ACC112 (cell line): ENCODE measurements around the gene GATAD2B.
A peak's percentile ranks its signal among the peaks of the same experiment; 100 is the strongest.

Source experiments
- H2AFZ ChIP-seq: fragments of 200-600 bp; sonication (generic); one replicate; pipeline ENCODE4 v1.6.0; 2017; ENCODE audit warnings: antibody characterized with exemption, low read length; ENCODE audit not compliant: unreplicated experiment
- H3K27ac ChIP-seq: fragments of 200-600 bp; sonication (generic); 2 replicates; pipeline ENCODE4 v1.5.1; 2014; ENCODE audit warnings: low read depth, mild to moderate bottlenecking, antibody characterized with exemption, low read length, moderate library complexity
- H3K27me3 ChIP-seq: fragments of 200-600 bp; sonication (generic); 2 replicates; pipeline ENCODE4 v1.6.1; 2014; ENCODE audit warnings: mild to moderate bottlenecking, antibody characterized with exemption, low read length, moderate library complexity, mixed read lengths; ENCODE audit not compliant: insufficient read depth
- H3K36me3 ChIP-seq: fragments of 200-600 bp; sonication (generic); 2 replicates; pipeline ENCODE4 v1.6.1; 2016; ENCODE audit warnings: mild to moderate bottlenecking, antibody characterized with exemption, low read length, moderate library complexity, mixed read lengths; ENCODE audit not compliant: insufficient read depth
- H3K4me1 ChIP-seq: fragments of 200-600 bp; sonication (generic); one replicate; pipeline ENCODE4 v1.6.1; 2016; ENCODE audit warnings: low read length, mixed read lengths; ENCODE audit not compliant: insufficient read depth, unreplicated experiment, control insufficient read depth
- H3K4me3 ChIP-seq: fragments of 200-600 bp; sonication (generic); 2 replicates; pipeline ENCODE4 v1.5.1; 2014; ENCODE audit warnings: mild to moderate bottlenecking, low read depth, low read length
- H3K79me2 ChIP-seq: fragments of 200-600 bp; sonication (generic); one replicate; pipeline ENCODE4 v1.6.0; 2016; ENCODE audit warnings: low read length; ENCODE audit not compliant: control insufficient read depth, unreplicated experiment, insufficient read depth

The GATAD2B gene

GRCh38 chr1:153961421-153961820, 38.6 kb upstream of the GATAD2B start:
- no peaks in the 10 kb centered on the region for H3K27me3 ChIP-seq
- no peaks in the 10 kb centered on the region for H3K36me3 ChIP-seq
- peak overlapping the region; percentile 89 for H3K4me3 ChIP-seq
- peaks cover 46% of the 10 kb centered on the region for H3K79me2 ChIP-seq
- H2AFZ ChIP-seq: no peak overlapping the region
- no peak overlapping the region for H3K27ac ChIP-seq
- H3K4me1 ChIP-seq: peaks cover 28% of the 10 kb centered on the region

GRCh38 chr1:153960206-153960605, 37.4 kb upstream of the GATAD2B start:
- Histone ChIP-seq H3K27ac (no peak overlapping the region), H3K4me1 (peaks cover 27% of the 10 kb centered on the region), H3K4me3 (no peak overlapping the region), H2AFZ (no peak overlapping the region), H3K27me3 (no peaks in the 10 kb centered on the region), H3K36me3 (no peaks in the 10 kb centered on the region), H3K79me2 (peaks cover 47% of the 10 kb centered on the region)

GRCh38 chr1:153959454-153959853, 36.7 kb upstream of the GATAD2B start:
- Histone ChIP-seq H3K4me1 (peaks cover 27% of the 10 kb centered on the region), H2AFZ (no peak overlapping the region), H3K79me2 (peaks cover 54% of the 10 kb centered on the region), H3K4me3 (no peak overlapping the region), H3K36me3 (no peaks in the 10 kb centered on the region), H3K27ac (no peak overlapping the region), H3K27me3 (no peaks in the 10 kb centered on the region)

- no peaks in the 10 kb centered on the region for H3K27me3 ChIP-seq
- H3K4me1 ChIP-seq: peaks cover 27% of the 10 kb centered on the region
- no peak overlapping the region for H3K27ac ChIP-seq
- no peak overlapping the region for H2AFZ ChIP-seq
- no peaks in the 10 kb centered on the region for H3K36me3 ChIP-seq
- H3K79me2 ChIP-seq: peaks cover 59% of the 10 kb centered on the region
- H3K4me3 ChIP-seq: peak overlapping the region; percentile 89; the same call in 1 of the 2 replicates
Measured at GRCh38 chr1:153958961-153959260, 36.1 kb upstream of the GATAD2B start.

GRCh38 chr1:153958111-153958960, 35.6 kb upstream of the GATAD2B start, which contains the start of gene CRTC2:
TSS of gene CRTC2 (minus strand) at chr1:153958612. CDS start at chr1:153958497, 115 bp downstream.
- Histone ChIP-seq H3K36me3 (no peaks in the 10 kb centered on the region), H3K27ac (peak within 1 kb of the TSS; percentile 69), H3K79me2 (peaks cover 64% of the 10 kb centered on the region), H3K27me3 (no peaks in the 10 kb centered on the region), H3K4me1 (peaks cover 27% of the 10 kb centered on the region), H2AFZ (peak within 1 kb of the TSS; percentile 30), H3K4me3 (peak within 1 kb of the TSS; percentile 89)

GRCh38 chr1:153957744-153958110, 35.0 kb upstream of the GATAD2B start:
- no peaks in the 10 kb centered on the region for H3K36me3 ChIP-seq
- peak overlapping the region; percentile 89 for H3K4me3 ChIP-seq
- H3K27me3 ChIP-seq: no peaks in the 10 kb centered on the region
- H2AFZ ChIP-seq: peak overlapping the region; percentile 30
- peak overlapping the region; percentile 69; the same call in 1 of the 2 replicates for H3K27ac ChIP-seq
- H3K4me1 ChIP-seq: peaks cover 27% of the 10 kb centered on the region
- H3K79me2 ChIP-seq: peaks cover 60% of the 10 kb centered on the region

- H3K4me3 ChIP-seq: peak overlapping the region; percentile 89
- no peak overlapping the region for H2AFZ ChIP-seq
- peaks cover 54% of the 10 kb centered on the region for H3K79me2 ChIP-seq
- peaks cover 24% of the 10 kb centered on the region for H3K4me1 ChIP-seq
- H3K27me3 ChIP-seq: no peaks in the 10 kb centered on the region
- 0 out of 2 replicates have a peak, but pooled peaks cover 5% of the 10 kb centered on the region for H3K36me3 ChIP-seq
- 0 out of 2 replicates have a peak overlapping the region, but pooled peaks have one; percentile 69 for H3K27ac ChIP-seq
Measured at GRCh38 chr1:153956997-153957715, 34.4 kb upstream of the GATAD2B start.

- H3K79me2 ChIP-seq: peaks cover 44% of the 10 kb centered on the region
- H3K36me3 ChIP-seq: peaks cover 21% of the 10 kb centered on the region
- no peak overlapping the region for H3K27ac ChIP-seq
- H3K27me3 ChIP-seq: no peaks in the 10 kb centered on the region
- no peak overlapping the region for H3K4me3 ChIP-seq
- peaks cover 13% of the 10 kb centered on the region for H3K4me1 ChIP-seq
- no peak overlapping the region for H2AFZ ChIP-seq
Measured at GRCh38 chr1:153954826-153955225, 32.1 kb upstream of the GATAD2B start.

- H3K79me2 ChIP-seq: peaks cover 44% of the 10 kb centered on the region
- H3K36me3 ChIP-seq: peaks cover 23% of the 10 kb centered on the region
- no peak overlapping the region for H2AFZ ChIP-seq
Measured at GRCh38 chr1:153953859-153954365, 31.1 kb upstream of the GATAD2B start.

GRCh38 chr1:153951801-153952200, 29.0 kb upstream of the GATAD2B start:
- H3K4me1 ChIP-seq: peaks cover 8% of the 10 kb centered on the region
- no peak overlapping the region for H3K27ac ChIP-seq
- H2AFZ ChIP-seq: no peak overlapping the region
- H3K79me2 ChIP-seq: peaks cover 29% of the 10 kb centered on the region
- no peaks in the 10 kb centered on the region for H3K27me3 ChIP-seq
- no peak overlapping the region for H3K4me3 ChIP-seq
- peaks cover 28% of the 10 kb centered on the region for H3K36me3 ChIP-seq

More at GRCh38 chr1:153953859-153954365, 31.1 kb upstream of the GATAD2B start:
- Histone ChIP-seq H3K27ac (no peak overlapping the region), H3K4me1 (peaks cover 12% of the 10 kb centered on the region), H3K4me3 (no peak overlapping the region), H3K27me3 (no peaks in the 10 kb centered on the region)
